DMS 273 treated with DMSO at 0.1 percent for 48 hours (cell line): ENCODE data around the gene SLC22A14.
"Not testable (repeated sequence)": the region's sequence is repeated elsewhere in the genome, so short reads cannot be mapped to it uniquely, and the experiment has no call there.

Experiments used
- DNase-seq: peaks from one replicate; lab custom pipeline; 2025; lab: John Stamatoyannopoulos, UW

The SLC22A14 gene

DNA sequence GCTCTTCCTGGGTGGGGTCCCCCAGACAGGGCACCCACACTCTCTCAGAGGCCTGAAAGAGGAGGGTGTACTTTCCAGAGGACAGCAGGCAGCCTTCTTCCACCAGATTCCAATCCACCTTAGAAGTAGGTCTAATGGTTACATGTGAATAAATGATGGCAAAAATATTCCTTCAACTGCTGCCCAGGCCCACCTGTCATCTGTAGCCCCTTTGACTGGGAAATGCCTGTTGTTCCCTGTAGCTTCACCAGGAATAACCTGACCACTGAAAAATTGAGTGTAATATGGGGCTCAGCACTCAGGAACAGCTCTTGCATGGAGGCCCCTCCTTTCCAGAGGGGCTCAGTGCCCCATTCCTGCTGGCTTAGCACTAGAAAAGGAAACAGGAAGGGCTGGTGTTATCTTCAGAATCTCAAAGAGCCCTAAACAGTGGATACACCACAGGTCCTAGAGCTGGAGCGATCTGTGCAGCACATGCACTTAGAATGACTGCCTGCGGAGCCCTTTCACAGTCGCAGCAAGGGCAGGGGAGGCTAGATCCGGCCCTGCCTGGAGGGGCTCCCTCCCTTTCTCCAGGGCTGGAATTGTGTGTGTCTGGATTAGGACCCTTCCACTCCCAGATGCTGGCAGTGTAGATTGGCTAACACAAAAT, 32.1 kb downstream of the SLC22A14 start:
- DNase-seq, result no peak

DNA sequence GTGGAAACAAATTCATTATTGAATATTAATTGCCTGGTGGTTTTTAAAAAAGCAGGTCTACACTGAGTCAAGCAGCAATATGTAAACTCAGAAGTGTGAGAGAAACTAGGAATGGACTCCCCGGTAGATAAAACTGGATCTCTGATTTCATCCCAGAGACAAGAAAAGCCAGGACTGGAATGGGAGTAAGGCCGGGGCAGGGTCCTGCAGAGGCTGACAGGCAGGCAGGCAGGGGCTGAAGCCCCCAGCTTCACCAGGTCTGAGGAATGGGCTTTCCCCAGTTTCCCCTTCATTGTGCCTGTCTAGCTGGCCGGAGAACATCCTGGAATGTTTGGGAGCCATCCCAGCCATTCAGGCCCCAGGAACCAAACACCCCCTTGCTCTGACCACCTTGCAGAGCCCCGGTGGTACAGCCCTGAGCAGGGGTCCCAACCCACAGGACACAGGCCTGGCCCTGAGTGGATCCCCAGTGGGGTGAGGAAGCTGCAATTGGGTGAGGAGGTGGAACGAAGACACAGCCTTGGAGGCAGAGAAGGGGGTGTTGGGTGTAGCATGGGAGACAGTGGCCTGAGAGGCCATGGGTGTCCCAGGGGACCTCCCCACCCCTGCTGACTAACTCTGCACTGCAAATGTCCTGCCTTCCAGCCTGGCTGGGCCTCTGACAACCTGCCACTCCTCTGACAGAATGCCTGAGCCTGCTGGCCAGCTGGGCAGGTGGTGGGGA, 32.8 kb downstream of the SLC22A14 start:
- DNase-seq, result no peak

DNA sequence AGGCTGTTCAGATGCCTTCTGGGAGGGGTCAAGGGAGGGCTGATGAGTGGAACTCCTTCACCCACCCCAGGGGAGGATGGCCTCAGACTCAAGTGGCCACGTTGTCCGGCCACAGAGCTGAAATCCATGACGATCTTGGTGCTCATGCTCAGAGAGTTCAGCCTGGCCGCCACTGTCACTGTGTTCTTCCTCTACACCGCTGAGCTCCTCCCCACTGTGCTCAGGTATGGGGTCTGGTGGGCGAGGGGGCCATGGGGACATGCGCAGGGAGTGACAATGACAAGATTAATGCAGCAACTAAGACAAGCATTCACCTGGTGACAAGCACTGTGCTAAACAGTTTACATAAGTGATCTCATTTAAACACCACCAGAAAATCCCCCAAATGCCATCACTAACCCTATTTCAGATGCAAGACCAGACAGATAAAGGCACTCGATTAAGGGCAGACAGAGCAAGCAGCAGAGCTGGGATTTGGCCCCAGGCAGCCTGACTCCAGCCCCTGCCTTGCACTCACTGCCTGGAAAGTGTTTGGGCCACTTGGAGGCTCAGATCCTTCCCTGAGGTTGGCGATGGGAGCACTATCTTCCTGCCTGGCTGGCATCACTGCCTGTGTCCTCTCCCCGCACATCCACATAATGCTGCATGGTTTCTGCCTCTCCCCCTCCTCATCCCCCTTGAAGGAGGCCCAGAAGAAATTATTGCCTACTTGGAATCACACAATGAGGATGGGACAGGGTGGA, 33.6 kb downstream of the SLC22A14 start:
- no peak for DNase-seq

DNA sequence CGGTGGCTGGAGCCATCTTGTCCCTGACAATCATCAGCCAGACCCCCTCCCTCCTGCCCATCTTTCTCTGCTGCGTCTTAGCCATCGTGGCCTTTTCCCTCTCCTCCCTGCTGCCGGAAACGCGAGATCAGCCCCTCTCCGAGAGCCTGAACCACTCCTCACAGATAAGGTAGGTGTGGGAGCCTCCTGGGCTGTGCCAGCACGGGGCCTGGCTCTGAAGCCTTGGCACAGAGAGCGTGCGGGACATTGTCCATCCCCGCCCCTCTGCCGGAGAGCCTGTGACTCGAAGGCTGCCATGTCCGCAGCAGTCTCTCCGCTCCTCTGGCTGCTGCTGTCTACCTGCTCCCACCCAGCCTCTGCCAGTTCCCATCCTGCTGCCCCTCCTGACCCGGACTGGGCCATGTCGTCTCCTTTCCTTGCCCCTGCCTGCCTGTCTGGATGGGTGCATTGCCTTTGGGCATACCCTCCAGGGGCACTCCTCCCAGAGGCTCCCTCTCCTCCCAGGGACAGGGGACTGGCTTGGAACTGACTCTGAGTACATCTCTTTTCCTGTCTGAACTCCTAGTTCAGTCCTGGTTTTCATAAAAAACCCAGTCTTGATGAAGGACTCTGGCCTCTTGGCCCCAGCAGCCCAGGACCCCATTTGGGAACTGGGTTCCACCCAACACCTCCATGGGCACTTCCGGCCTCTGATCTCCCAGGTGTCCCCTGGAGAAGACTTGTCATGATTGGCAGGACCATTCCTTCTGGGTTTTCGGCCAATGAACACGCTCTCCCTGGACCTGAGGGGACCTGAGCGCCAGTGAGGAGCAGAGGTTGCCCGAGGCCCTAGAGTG, 34.5 kb downstream of the SLC22A14 start:
- DNase-seq, result no peak

DNA sequence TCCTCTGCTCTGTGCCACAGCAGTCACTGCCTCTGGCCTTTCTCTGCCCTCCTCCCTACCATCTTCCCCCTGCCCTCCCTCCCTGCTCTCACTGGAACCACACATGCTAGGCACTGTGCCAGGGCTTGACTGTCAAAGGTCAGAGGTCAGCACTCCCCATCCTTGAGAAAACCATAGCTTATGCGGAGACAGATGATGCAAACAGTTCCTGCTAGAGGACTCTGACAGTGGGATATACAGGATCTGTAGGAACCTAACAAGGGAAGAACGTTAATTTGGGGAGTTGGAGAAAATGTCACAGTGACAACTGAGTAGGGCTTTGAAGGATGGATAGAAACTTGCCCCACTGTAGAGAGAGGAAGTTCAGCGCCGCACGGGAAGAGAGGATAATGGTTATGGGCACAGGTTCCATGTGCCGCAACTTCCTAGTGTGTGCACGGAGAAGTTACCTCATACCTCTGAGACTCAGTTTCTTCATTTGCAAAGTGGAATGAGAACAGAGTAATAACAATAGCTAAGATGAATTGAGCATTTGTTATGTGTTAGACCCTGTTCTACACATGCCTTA, 35.2 kb downstream of the SLC22A14 start:
- DNase-seq, result no peak

DNA sequence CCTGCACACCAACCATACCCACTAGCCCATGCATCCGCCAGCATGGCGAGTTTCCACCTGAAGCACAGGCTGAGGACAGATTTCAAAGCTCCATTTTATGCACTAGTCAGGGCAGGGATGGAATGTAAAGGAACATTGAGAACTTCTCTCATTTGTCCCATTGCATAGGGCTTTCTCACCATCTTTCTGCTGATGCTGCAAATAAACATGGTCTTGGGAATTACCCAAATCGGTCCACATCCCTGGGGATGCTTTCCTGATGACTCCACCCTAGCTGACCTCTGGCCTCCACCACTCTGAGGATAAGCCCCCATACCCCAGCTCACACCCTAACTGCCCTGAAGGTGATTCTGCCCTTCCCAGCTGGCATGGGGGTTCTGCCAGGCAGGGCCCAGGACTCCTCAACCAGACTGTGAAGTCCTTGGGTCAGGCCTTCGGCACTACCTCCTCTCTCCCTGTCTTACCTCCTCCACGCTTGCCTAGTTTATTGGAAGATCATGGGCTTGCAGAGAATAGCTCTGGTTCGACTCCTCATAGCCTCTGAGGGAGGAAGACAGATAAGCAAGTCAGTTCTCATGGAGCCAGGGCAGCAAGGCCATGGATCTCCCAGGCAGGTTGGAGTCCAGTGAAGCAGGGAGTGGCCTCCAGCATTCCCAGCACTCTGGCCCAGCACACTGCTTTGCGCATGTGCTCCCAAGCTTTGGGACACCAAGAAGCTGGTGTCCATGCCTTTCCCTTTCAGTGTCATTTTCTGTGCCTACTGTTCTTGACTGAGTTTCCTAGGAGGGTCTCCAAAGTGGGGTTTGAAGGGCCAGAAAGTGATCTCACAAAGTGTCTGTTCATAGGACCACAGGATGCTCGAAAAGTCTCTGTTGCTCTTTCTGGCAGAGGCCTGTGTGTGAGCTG, 36.9 kb downstream of the SLC22A14 start:
- no peak for DNase-seq

DNA sequence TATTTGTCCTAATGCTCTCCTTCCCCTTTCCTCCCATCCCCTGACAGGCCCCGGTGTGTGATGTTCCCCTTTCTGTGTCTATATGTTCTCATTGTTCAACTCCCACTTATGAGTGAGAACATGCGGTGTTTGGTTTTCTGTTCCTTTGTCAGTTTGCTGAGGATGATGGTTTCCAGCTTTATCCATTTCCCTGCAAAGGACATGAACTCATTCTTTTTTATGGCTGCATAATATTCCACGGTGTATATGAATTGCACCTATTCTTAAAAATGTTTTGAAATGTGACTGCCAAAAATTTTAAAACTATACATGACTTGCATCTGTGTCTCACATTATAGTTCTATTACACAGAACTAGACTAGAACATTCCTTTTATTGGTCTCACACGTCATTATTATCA, 38.5 kb downstream of the SLC22A14 start:
- not testable (repeated sequence) for DNase-seq

DNA sequence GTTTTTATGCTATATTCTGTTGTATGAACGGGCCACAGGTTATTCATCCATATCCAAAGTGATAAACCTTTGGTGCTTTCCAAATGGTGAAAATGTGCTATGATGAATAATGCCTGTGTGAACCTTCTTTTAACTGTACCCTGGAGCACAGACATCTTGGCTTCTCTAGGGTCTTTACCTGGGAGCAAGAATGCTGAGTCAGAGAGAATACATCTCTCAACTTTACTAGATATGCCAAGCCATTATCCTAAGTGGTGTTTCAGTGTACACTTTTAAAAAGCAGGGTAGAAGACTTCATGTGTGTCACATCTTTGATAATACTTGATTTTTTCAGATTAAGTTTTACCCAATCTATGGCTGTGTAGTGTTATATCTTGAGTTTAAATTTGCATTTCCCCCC, 41.0 kb downstream of the SLC22A14 start:
- DNase-seq, result no peak

DNA sequence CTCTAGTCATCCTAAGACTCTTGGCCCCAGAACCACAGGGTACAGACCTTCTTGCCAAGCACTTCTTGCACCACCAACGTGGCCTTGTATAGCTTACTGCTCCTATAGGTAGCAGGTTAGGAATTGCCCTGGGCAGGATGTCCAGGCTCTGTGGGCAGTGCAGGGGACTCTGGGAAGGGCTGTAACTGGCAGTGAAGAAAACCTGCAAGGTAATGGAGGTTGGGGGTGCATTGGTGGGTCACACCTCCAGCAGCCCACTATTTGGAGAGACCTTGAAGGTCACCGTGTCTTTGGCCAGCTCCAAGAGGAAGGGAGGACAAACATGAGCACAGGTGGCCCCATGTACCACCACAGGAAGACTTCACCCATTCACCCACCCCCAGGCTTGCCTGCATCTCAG, 43.2 kb downstream of the SLC22A14 start:
- no peak for DNase-seq

DNA sequence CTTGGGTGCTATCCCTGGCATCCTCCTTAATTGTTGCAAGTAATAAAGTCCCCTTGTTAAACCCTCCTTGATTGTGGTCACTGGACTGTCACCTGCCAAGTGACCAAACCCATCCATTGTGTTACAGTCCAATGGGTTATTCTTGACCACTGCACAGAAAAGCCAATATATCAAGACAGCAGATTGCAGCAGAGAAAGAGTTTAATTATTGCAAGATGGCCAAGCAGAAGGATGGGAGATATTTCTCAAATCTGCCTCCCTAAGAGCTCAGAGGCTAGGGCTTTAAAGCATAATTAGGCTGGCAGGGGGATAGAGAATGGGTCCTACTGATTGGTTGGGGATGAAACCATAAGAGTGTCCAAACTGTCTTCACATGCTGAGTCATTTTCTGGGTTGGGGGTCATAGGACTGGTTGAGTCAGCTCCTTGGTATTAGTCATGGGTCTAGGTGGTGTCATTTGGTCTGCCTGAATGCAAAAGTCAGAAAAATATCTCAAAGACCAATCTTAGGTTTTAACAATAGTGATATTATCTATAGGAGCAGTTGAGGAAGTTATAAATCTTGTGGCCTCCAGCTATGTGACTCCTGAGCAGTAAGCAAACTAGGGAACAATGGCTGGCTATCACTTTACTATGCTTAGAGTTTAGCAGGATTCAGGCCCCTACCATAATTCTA, 45.4 kb downstream of the SLC22A14 start:
- no peak for DNase-seq

DNA sequence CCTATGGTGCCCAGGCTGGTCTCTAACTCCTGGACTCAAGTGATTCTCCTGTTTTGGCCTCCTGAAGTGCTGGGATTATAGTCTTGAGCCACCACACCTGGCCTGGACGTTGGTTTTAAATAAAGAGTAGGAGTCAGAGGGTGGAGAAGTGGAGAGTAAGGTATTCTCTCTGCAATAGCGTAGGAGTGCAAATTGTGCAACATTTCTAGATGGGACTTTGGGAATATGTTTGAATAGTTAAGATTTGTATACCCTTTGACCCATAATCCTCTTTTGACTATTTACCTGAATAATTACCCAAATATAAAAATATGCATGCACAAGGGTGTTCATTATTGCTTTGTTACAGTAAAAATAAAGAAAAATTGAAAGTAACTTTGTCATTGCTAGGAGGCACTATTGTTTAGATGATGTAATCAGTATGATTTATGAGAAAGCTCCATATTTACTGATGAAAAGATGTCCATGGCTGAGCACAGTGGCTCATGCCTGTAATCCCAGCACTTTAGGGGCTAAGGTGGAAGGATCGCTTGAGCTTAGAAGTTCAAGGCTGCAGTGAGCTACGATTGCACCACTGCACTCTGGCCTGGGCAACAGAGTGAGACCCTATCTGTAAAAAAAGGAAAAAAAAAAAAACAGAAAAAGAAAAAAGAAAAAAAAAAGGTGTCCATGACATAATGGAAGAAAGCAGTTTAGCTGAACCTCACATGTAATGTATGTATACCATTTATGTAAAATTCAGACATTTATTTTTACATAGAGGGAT, 49.3 kb downstream of the SLC22A14 start:
- DNase-seq, result no peak

DNA sequence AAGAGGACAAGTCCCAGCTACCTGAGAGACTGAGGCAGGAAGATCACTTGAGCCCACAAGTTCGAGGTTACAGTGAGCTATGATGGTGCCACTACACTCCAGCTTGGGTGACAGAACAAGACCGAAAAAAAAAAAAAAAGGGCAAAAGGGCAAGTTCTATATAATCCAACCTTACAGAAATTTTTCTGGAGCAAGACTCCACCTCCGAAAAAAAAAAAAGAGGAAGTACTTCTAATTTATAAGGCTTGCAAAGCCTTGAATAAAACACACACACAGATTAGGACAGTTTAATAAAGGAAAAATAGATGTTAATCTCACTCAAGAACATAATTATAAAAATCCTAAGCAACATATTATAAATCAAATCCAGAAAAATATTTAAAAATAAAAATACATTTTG, 50.1 kb downstream of the SLC22A14 start:
- DNase-seq, result no peak

DNA sequence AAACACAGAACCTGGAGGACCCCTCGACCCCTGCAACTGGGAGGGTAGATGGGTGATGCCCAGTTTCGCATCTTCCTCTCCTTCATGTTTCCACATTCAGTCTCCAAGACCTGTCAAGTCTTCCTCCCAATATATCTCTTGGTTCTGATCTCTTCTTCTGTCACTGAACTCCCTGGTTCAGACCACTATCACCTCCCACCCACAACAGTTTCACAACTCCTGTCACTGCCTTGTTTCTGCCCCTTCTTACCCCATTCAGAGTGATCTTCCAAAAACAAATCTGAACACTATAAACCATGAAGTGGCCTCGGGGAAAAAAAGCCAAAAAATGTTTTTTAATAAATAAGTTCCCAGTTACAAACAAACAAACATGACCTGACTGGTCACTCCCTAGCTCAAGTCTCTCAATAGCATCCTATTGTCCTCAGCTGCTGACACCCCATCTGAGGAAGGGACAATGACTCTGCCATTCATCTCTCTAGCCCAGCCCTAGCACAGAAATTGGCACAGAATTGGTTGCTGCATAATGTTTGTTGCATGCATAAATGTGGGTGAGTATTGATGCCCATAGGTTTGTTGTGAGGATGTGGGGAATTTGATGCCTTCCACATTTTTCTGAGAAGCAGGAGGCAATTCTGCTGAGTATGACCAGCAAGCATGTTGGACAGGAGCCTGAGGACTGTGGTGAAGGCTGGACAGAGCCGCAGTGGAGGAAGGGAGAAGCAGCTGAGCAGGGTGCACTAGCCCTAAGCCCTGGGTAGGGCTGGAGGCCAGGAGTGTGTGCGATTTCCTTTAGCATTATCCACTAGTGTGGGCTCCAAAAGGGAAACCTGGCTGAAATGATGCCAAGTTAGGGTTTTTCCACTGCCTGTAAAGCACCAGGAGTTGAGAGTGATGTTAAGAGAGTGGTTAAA, 52.3 kb downstream of the SLC22A14 start:
- no peak for DNase-seq

DNA sequence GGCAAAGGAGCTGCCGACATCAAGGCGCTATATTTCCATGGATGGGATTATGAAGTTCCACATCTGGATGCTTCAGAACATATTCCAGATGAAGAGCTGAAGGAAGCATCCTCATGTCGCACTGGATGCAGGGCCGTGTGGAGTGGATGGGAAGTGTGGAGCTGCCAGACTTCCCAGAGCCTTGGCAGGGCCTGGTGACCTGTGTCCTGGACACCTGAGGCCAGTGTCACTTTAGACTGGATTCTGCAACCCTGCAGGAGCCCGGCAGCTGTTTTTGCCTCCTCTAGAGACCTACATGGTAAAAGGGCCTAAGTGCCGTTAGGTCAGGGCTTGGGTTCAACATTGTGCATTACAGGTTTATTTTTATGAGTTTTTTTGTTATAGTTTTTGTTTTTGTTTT, 53.2 kb downstream of the SLC22A14 start:
- no peak for DNase-seq

DNA sequence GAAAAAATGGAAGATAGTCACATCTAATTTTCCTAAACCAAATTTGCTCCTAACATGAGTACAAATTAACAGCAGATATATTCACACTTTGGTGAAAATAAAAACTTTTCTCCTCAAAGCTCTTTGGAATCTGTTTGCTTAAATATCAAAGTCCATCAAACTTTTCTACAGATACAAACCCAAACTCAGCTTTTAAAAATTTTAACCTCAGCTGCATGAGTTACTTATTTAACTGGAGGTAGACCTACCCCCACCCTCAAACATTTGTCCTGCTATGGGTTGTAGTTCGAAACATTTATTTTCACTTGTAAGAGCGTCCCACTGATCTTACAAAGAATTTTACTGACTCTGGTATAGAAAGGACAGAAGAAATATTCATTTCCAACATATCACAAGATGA, 55.6 kb downstream of the SLC22A14 start:
- no peak for DNase-seq

DNA sequence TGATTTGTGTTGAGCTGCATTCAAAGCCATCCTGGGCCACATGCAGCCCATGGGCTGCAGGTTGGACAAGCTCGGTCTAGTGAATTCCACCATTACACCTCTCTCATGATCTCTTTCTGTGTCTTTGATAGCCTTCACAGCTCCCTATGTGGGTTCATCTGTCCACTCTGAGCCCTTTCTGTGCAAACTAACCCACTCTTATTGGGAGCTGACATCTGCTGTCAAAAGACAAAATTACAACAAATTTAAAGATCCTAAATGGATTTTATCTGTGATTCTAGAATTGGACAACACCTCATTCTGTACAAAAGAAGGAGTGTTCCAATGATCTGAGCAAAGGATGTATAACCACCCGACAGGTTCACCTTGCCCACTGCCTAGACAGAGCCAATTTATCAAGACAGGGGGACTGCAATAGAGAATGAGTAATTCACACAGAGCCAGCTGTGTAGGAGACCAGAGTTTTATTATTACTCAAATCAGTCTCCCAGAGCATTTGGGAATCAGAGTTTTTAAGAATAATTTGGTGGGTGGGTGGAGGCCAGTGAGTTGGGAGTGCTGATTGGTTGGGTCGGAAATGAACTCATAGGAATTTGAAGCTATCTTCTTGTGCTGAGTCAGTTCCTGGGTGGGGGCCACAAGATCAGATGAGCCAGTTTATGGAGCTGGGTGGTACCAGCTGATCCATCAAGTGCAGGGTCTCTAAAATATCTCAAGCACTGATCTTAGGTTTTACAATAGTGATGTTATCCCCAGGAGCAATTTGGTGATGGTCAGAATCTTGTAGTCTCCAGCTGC, 61.9 kb downstream of the SLC22A14 start:
- no peak for DNase-seq

DNA sequence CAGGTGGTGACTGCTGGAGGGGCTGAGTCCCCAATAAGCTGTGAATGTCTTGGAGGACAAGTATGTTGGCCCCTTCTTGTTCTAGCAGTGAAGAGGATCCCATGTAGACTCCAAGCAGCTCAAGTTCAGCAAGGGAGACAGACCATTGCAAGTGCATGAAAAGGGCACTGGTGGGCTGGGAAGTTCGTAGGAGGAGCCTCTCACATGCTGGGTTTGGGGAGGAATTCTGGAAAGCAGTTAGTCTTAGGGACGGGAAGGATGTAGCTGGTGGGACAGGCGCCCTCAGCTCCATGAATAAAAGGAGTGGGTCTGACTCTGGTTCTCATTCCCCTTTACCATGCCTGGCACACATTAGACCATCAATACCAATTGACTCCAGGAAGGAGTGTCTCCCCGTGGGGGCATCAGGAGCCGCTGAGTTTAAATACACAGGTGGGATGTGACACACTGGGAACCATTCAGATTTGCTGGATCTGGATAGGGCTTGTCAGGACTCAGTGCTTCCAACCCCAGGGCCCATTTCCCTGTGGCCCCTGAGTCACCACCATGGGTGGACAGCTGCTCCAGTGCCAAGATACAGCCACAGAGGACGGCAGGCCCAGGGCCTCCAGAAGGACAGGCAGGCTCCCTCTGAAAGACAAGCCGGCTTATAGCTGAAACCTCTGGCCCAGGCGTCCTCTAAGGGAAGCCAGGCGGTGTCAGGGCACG, 63.9 kb downstream of the SLC22A14 start:
- no peak for DNase-seq
